ENCODE results near the gene MTTP. TPM values are rescaled to one million over a fixed set of nuclear protein-coding genes. Genes with fewer than 3 reads are reported as not detected.

The MTTP gene
- total RNA-seq, 1 donor from 2014 or later = not detected

DNA sequence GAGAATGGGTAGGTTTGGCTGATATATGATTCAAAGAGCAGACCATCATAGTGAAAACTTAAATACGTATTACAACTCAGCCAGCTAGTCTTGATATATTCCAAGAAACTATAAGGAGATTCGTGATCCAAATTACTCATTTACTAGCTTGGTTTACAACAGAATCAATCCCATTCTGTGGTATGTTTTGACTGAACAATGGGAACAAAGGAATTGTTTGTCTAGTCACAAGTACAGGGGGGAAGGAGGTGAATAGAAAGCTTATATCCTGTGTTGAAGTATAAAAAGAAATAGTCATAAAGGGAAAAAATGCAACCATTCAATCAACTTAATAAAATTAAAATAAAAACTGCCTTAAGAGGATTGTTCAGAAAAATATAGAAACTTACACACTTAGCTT is 66.1 kb downstream of the MTTP start:
- peak; percentile 12 to 53 for DNase-seq (ENCODE audit: low read depth in 2 of 2)

DNA sequence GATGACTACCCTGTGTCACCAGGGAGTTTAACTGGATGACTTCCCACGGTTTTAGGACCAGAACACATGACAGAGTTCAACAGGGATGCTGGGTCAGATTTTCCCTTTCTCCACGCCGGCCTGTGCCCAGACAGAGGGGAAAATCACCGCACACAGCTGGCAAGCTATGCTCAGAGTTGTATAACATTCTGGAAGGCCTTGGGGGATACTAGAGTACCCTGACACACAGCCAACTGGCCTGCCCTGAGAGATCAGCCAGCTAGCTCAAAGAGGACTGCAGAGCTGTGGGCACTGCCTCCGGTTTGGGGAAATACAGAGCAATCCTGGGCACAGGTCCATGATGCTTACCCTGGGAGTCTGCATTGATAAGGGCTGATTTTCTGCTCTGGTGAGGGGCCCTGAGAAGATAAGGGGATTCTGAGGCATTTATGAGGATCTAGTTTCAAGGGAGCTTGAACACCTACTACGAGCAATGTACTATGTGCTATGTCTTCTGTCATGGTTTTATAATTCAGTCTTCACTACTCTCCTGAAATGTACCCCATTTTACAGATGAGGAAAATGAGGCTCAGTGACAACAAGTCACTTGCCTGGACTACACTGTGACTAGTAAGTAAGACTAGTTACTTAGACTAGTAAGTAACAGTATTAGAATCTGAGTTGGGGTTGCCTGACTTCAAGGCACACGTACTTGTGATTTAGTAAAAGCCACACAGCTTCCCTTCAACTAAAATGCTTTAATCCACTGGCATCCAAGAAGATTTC is 68.3 kb downstream of the MTTP start:
- peak in 1 of 2 donors; percentile 48 for DNase-seq (ENCODE audit: low read depth in 2 of 2)

DNA sequence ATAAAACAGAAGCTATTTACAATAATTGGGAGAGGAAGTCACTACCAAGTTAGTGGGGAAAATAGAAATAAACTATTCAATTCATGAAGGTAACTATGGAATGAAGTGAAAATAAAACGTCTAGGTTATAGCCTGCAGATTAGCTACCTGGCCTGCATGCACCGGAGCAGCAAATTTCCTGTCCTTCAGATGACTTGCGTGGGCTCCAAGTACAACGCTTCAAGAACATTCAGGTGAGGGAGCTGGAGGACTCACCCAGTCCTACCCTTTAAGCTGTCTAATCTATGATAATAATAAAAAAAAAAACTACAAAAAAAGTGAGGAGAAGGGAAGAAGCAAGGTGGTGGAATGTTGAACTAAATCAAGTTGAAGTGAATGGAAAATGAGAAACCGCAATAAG is 69.8 kb downstream of the MTTP start:
- DNase-seq (ENCODE audit: low read depth in 2 of 2) = no peak

DNA sequence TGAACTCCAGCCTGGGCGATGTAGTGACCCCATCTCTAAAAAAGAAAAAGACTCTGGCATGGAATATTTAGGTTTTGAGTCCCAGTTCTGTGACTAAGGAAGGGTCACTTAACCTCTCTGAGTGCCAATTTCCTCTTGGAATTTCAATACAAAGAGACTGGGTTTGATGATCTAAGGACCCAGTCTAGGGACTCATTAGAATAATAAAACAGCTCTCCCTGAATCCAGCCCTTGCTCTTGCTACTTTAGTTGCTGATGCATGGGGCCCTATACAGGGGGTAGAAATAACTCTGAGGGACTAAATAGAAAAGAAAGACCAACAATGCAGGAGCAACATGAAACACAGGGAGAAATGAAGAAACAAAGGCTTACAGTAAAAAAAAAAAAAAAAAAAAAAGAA is 70.4 kb downstream of the MTTP start:
- no peak for DNase-seq (ENCODE audit: low read depth in 2 of 2)

DNA sequence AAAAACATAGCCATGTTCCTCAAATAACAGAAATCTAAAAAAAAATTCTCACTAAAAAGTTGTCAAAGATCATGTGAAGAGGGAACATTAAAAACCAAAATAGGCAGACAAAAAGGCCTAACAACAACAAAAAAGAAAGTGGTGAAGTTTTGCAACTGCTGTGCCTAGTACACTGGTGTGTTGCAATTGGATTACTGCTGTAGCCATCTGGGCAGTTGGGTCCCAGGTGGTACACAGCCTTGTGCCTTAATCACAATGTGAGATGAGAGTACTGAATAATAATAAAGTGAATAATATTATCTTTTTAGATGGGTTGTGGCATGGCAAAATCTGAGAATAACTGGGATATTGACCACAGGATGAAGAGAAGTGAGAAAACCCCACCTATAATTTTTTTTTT is 71.0 kb downstream of the MTTP start:
- no peak for DNase-seq (ENCODE audit: low read depth in 2 of 2)

DNA sequence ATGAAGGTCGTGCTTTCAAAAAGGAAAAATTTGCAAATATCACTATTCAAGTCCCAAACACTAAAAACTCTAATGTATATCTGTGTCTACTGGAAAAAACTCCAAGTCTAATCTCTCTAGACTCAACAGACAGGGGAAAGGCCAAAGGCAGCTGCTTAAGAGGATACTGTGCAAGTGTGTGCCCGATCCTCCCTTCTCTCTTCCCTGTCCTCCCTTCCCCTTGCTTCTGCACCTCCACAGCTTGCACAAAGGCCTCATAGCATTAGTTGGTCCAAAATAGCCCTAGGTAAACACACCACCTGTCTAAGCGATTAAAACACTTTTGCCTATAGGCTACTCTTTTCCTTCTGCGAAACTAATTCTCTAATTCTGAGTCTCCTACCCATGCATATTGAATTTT is 72.4 kb downstream of the MTTP start:
- no peak for DNase-seq (ENCODE audit: low read depth in 2 of 2)

DNA sequence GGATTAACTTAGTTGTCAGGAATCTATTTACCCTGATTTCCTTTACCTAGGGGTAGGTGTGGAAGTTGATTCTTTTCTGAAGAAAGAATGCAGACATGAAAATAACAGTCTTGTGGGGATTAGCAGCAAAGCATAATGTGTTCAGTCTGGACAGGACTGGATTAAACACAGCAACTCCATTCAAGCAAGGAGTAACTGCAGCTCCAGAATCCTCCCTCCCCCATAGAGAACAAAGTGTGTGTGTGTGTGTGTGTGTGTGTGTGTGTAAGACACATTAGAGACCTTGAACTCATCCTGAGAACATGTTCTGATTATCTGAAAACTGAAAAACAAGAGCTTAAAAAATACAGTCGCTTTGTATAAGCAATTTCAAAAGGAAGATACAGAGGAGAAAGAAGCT is 73.7 kb downstream of the MTTP start:
- DNase-seq (ENCODE audit: low read depth in 2 of 2) = no peak

DNA sequence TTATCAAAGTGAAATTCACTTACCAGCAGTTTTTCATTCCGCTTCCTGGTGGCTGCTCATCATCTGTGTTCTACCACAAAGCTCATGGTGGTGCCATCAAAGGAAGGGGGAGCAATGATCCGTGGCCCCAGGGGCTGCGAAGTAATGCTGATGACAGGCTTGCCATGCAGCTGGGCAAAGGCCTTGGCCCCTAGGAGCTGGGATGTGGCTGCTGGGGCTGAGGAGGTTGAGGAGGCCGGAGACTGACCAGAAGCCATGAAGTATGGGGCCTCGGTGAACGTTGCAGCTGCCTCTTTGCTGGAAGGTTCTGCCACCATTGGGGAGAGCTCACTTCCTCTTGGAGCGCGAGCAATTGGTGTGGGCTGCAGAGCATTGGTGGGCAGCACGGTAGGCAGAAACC is 74.6 kb downstream of the MTTP start:
- no peak for DNase-seq (ENCODE audit: low read depth in 2 of 2)

DNA sequence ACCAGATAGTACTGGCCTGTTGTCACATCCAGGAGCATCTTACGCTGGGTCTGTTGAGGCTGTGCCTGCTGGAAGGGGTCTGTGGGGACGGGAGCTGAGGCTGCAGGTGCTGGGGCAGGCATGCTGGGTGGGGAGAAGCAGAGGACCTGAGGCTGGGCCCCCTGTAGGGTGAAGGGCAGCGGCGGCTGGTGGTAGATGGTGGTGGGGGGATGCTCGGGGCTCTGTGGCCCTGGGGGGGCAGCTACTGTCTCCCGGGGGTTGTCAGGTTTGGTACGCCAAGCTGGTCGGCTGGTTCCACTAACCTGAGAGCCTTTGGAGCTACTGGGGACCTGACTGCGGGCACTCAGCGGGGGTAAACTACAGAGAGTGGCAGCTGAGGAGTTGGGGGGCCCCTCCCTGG is 75.2 kb downstream of the MTTP start:
- no peak for DNase-seq (ENCODE audit: low read depth in 2 of 2)

DNA sequence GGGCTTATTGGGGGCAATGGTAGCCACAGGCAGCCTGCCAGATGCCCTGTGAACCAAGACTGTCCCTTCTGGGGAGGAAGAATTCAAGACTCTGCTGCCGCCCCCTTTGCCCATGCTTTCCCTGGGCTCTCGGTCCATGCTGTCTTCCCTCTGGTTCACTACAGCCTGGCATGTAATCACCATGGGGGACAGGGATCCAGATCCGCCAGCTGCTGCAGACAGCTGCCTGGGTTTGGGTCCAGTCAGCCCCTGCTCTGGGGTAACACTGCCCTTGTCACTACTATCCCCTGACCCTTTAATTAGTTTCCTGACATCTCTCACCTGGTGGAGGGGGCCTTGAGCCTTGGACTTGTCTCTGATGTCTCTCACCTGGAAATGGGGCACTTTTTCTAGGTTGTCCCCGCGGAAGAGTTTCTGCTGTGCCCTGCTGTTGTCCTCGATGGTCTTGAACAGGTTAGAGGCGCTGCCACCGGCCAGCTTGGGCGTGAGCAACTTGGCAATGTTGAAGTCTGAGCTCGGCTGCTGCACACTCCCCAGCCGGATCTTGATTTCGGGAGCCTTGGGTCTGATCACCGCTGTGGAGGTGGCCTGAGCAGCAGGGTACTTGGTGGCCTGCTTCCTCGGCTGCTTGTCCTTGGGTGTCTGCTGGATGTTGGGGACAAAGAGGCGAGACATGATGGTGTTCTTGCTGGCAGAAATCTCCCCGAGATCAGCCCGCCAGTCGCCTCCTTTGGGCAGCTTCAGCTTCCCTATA is 76.6 kb downstream of the MTTP start:
- DNase-seq (ENCODE audit: low read depth in 2 of 2) = no peak

DNA sequence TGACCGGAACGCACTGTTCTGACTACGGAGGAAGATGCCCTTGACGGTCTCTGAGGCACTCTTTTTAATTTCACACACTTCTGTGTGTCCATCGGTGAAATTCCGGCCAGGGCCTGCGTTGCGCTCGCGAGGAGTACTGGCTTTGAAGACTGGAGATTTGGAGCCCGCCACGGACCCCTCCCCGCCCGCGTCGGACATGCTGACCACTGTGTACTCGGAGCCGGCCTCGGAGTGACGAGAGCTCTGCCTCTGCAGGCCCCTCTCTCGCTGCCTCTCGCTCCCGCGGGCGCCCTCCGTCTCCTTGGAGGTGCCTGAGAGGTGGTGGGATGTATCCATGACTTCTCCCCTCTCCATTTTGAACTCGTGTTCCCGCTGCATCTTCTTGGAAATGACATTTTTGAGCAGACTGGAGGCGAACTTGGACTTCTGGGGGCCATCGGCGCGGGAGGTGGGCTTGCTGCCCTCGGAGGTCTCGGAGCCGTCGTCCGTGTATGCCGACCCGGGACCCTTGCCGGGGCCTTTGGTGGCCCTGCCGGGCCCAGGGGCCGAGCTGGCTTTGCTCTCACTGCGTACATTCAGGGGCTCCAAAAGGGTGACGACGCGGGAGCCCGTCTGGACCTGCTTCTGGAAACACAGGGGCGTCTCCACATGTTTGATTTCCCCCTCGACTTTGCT is 77.3 kb downstream of the MTTP start:
- DNase-seq (ENCODE audit: low read depth in 2 of 2) = no peak

DNA sequence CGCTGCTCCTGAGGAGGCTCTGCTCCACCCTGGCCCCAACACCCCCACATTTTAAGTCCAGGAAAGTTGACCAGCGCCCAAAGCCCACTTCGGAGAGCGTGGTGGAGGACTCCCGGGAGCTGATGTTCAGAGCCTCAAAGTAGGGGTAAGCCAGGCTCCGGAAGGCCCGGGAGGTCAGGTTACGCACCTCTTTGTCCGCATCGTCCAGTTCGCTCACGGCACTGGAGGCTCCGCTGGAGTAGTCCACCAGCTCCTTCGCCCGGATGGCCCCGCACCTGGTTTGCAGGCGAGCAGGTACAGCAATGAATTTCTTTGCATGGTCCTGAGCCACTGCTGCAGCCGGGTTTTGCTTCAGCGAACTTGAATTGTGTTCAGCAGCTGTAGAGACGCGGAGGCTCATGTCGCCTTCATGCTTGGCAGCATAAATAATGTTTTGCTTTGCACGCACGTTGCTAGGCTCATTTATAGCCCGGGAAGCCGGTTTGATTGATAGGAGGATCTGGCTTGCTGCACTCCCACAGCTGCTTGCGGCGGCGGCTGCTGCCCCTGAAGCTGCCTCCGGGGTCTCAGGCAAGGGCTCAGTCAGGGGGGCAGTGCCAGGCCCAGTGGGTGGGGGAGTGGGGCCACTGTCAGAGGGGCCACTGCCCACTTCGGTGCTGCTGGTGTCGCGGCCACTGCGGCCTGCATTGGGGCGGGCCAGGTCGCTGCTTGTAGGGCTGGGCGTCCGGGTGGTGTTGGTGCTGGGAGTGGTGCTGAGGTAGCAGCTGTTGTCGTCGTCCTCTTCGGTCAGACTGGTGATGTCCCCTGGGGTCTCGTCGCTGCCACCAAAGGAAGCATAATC is 78.2 kb downstream of the MTTP start:
- DNase-seq (ENCODE audit: low read depth in 2 of 2) = no peak

DNA sequence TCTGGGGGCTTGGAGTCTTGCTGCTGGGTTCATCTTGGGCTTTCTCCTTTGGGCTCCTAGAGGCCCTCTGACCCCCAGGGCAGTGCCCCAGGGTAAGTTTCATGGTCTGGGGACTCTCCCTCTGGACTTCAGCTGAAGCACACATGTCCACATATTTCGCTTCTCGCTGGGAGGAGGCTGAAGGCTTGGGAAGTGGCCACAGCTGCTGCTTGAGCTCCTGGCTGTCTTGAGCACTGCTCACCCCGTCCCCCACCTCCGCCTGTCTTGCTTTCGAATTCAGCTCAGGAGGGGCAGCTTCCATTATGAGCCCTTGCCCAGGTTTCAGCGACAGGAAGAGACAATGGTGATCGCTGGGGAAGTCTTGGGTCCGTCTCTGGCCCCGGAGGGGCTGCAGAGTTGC is 79.3 kb downstream of the MTTP start:
- DNase-seq (ENCODE audit: low read depth in 2 of 2) = no peak

DNA sequence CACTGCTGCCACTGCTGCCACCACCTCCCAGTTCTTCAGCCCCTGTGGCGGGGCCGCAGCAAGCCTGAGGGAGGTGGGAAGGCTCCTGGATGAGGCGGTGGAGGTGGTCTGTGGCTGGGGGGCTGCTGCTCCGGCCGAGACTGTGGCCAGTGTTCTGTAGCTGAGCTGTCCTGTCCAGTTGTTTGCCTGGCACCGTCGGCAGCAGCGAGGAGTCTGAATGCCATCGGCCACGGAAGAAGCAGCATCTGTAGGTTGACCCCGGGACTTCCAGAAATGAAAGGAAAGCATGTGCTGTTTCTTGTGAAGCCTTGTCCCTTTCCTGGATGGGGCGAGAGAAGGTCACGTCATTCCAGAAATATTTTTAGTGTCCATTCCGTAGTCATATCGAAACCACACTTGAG is 79.7 kb downstream of the MTTP start:
- peak in 1 of 2 donors; percentile 20 for DNase-seq (ENCODE audit: low read depth in 2 of 2)

DNA sequence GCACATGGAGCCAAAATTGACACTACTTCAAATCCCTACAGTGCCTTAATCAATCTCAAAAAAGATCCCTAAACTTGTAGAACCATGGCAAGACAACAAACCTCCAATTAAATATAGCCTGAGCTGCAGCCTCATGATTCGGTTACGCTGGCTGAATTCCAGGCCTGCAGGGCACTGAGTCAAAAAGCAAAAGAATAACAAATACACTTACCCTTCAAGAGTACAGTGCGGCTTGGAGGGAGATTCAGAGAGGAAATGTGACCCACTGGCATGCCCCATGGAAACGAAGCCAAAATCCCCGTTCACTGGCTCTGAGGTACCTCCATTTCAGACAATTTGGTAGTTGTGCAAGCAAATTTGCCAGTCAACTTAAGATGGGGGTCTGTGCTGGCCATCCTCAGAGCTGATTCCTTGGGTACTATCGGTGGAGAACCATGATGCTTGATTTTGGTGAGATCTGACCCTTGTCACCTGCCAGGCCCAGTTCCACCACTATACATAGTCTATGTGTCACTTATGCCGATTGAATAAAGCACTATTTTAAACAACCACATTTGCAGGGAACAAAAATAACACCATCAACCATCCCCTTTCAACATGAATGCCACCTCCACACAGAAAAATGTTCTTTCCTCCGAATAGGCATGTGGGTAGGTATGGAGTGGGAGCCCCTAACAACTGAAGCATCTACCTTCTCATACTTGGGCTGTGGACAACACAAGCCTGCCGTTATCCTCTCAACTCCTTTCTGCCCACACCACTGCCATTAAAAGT is 80.9 kb downstream of the MTTP start:
- DNase-seq (ENCODE audit: low read depth in 2 of 2) = peak; percentile 7 to 15

DNA sequence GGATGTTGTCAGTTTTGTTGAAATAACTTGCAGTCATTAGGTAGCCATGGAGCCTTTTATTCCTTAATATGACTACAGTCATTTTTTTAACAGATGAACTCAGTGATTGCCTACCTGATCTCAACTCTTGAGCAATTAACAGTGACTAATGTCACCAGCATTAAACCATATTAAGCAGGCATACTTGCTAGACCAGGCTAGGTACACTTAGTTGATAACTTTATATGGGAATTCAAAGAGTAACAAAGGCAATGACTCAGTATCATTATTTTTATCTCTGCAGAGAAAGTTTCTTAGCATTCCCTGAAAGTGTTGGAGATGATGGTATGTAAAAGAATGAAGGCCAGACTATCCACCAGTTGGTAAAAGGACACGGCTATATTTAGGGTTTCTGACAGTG is 83.2 kb downstream of the MTTP start, which contains the start of gene C4orf54:
TSS of gene C4orf54 (minus strand) at position 31 of the 400 bp plus-strand sequence. CDS start 3,180 bp downstream, outside the sequence.
- no peak for DNase-seq (ENCODE audit: low read depth in 2 of 2)

DNA sequence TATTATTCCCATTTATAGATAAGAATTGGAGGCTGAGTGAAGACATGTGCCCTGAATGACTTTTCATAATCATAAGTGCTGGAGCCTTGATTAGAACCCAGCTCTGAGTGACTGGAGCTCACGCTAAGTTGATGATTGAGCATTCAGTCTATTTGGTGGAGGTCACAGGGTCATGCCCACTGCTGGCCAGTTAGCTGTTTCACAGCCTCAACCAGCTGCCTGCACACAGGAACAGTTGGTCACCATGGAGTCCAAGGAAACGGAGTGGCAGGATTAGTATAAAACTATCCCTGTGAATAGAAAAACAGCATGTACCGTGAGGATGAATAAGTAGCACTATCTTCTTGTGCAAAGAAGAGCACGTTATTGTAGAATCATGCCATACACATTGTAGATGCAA is 84.0 kb downstream of the MTTP start:
- no peak for DNase-seq (ENCODE audit: low read depth in 2 of 2)

DNA sequence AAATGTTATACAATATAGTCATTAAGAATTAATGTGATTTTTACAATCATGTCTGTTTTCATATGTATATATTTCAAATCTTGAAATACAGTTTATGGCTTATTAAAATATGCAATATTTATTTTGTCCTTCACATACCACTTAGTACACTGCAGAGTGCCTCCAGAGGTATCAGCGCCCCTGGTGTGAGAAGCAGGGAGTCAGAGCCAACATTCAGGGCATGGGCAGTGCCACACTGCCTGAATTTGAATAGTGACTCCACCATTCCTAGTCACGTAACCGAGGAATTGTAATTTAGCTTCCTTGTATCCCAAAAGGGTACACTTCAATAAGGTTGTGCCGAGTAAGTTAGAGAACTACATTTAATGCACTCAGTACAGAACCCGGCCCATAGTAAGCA is 87.3 kb downstream of the MTTP start:
- DNase-seq (ENCODE audit: low read depth in 2 of 2) = no peak

DNA sequence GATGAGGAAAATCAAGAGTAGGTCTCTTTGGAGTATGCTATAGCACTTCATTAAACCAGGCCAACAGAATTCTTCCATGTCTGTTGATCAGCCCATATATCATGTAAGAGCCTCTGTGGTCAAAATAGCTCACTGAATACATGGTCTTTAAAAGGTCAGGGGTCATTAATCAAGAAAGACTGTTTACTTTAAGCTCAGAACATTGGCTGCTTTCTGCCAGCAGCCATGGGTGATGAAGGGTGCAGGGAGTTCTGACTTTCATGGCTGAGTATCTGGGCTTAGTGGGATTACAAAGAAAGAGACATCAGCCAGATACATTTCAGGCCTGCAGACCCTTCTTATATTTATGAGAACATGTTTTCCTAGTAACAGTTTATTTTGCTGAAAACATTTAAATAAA is 90.1 kb downstream of the MTTP start:
- DNase-seq (ENCODE audit: low read depth in 2 of 2) = no peak

DNA sequence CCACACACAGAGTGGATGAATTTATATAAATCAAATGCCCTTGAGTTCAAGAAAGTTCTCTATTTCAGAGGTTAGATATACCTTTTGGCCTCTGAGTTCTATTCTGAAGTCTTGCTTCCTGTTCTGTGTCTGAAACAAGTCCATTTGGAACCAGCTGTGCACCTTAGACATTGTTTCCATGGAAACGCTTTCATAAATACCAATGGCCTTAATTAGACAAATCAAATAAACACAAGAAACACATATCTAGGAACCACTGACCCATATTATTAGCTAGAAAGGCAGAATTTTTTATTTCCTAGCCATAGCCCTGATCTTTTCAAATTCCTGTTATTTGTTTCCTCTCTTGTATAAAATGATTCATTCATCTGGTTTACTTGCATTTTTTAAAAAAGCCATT is 91.4 kb downstream of the MTTP start:
- no peak for DNase-seq (ENCODE audit: low read depth in 2 of 2)

DNA sequence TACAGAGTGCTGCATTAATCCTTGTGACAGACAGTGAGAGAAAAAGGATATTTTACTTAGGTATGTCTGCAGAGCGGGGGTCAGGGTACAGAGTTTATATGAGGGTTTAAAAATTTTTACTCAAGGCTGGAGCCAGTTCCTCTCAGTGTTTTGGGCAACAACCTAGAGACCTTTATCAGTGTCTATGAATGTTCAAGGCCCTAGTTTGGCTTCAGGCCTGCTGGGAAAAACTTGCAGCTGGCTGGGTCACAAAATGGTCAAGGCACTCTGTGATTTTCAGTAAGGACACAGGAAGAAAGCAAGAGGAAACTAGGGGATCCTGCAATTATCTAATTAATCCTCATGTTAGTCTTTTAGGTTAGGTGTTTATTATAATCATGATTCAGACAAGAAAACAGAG is 93.8 kb downstream of the MTTP start:
- no peak for DNase-seq (ENCODE audit: low read depth in 2 of 2)
